Endothelial cell of umbilical vein (primary cell): Measurements from ENCODE around the gene P2RX1. TPM values are rescaled to one million over a fixed set of nuclear protein-coding genes. Genes with fewer than 3 reads are reported as not detected.

ENCODE experiments used
- BruUV-seq: library from RNA; stranded (reverse); fragments of 400-500 nt; replicated peaks from 2 replicates; lab custom pipeline; 2021; lab: Mats Ljungman, UMichigan
- CTCF ChIA-PET: fragments of 300-600, 350-600 bp; sonication (Branson Sonifier 250); formaldehyde crosslinking; loops from one replicate; lab custom pipeline; 2021; ENCODE audit warnings: antibody characterized with exemption, inconsistent platforms; lab: Charles Lee
- POLR2A ChIA-PET: fragments of 300-600, 350-600 bp; sonication (Branson Sonifier 250); formaldehyde crosslinking; loops from one replicate; lab custom pipeline; 2021; ENCODE audit warnings: antibody characterized with exemption, inconsistent platforms; lab: Charles Lee
- DNase-seq: peaks from one replicate; pipeline ENCODE4 v3.0.0-alpha.2; 2011; ENCODE audit warnings: low read depth, low spot score
- FAIRE-seq: peaks from 2 replicates; lab custom pipeline; 2011; peaks lifted over from hg19 to GRCh38; lab: Jason Lieb, UNC
- H2AFZ ChIP-seq: 2 replicates; pipeline ENCODE4 v1.6.0; 2012; ENCODE audit warnings: low read depth, low read length, control low read depth, inconsistent platforms
- H3K27ac ChIP-seq: 2 replicates; pipeline ENCODE4 v1.5.1; 2011; ENCODE audit warnings: low read depth, mild to moderate bottlenecking, control low read depth, low read length, moderate library complexity; ENCODE audit not compliant: insufficient read depth
- H3K27me3 ChIP-seq, 2 experiments: 2 replicates each; pipeline versions ENCODE4 v1.6.0 to v1.6.1; 2011; ENCODE audit warnings: low read length in 2 of 2, mixed read lengths in 1 of 2; ENCODE audit not compliant: control insufficient read depth in 2 of 2, insufficient read depth in 2 of 2
- H3K36me3 ChIP-seq, 2 experiments: 2 replicates in 1 of 2; 3 replicates in 1 of 2; pipeline ENCODE4 v1.5.1; 2011; ENCODE audit warnings: low read length in 2 of 2, mild to moderate bottlenecking in 1 of 2, moderate library complexity in 1 of 2; ENCODE audit not compliant: control insufficient read depth in 2 of 2, insufficient read depth in 2 of 2; ENCODE audit errors: extremely low read depth in 1 of 2
- H3K4me1 ChIP-seq: 3 replicates; pipeline ENCODE4 v1.5.1; 2011; ENCODE audit warnings: mild to moderate bottlenecking, low read length; ENCODE audit not compliant: control insufficient read depth, insufficient read depth; ENCODE audit errors: extremely low read depth
- H3K4me2 ChIP-seq: 2 replicates; pipeline ENCODE4 v1.6.1; 2011; ENCODE audit warnings: low read length, control low read depth, mixed read lengths; ENCODE audit not compliant: insufficient read depth
- H3K4me3 ChIP-seq, 3 experiments: fragments of 200-600 bp in 1 of 3; sonication (generic), shearing (Covaris generic) in 1 of 3; replicated peaks in 1 of 3; 2 replicates each; pipeline ENCODE4 v1.5.1; 2011 to 2016; ENCODE audit warnings: control low read depth in 3 of 3, low read length in 3 of 3, mild to moderate bottlenecking in 2 of 3, inconsistent platforms in 1 of 3, low read depth in 1 of 3, moderate library complexity in 1 of 3; ENCODE audit not compliant: insufficient read depth in 1 of 3
- H3K79me2 ChIP-seq: 2 replicates; pipeline ENCODE4 v1.6.0; 2012; ENCODE audit warnings: low read length, inconsistent platforms; ENCODE audit not compliant: control insufficient read depth, insufficient read depth
- H3K9ac ChIP-seq: replicated peaks from 2 replicates; pipeline ENCODE3; 2011; ENCODE audit warnings: low read length, control low read depth; ENCODE audit not compliant: insufficient read depth; ENCODE audit errors: extremely low read depth
- H3K9me1 ChIP-seq: replicated peaks from 3 replicates; pipeline ENCODE4 v1.6.0; 2011; ENCODE audit warnings: mild to moderate bottlenecking, low read length; ENCODE audit not compliant: control insufficient read depth, insufficient read depth; ENCODE audit errors: extremely low read depth
- H3K9me3 ChIP-seq: replicated peaks from 2 replicates; pipeline ENCODE4 v1.5.1; 2012; ENCODE audit warnings: low read length, inconsistent platforms; ENCODE audit not compliant: control insufficient read depth, insufficient read depth
- H4K20me1 ChIP-seq: replicated peaks from 2 replicates; pipeline ENCODE3; 2011; ENCODE audit warnings: mild to moderate bottlenecking, low read length; ENCODE audit not compliant: control insufficient read depth, insufficient read depth; ENCODE audit errors: extremely low read depth
- CTCF ChIP-seq, 2 donors: IDR thresholded peaks; 1 replicate in 1 of 2; 2 replicates in 1 of 2; pipeline ENCODE4 v1.5.1; 2011; ENCODE audit warnings: low read length in 2 of 2, mild to moderate bottlenecking in 2 of 2, moderate library complexity in 2 of 2, control low read depth in 1 of 2, inconsistent platforms in 1 of 2, low read depth in 1 of 2; ENCODE audit not compliant: insufficient read depth in 1 of 2; ENCODE audit errors: extremely low read depth in 1 of 2
- EZH2 ChIP-seq: IDR thresholded peaks from 2 replicates; pipeline ENCODE4 v1.6.1; 2012; ENCODE audit warnings: borderline replicate concordance, low read depth, mild to moderate bottlenecking, moderate library complexity, low read length, inconsistent platforms; ENCODE audit not compliant: severe bottlenecking
- FOS ChIP-seq: IDR thresholded peaks from 2 replicates; pipeline ENCODE4 v1.6.1; 2011; ENCODE audit warnings: mild to moderate bottlenecking, low read length, moderate library complexity, borderline replicate concordance; ENCODE audit not compliant: insufficient read depth
- GATA2 ChIP-seq: IDR thresholded peaks from 2 replicates; pipeline ENCODE4 v1.7.0; 2011; ENCODE audit warnings: low read depth, mild to moderate bottlenecking, moderate library complexity, mixed read lengths, low read length; ENCODE audit not compliant: insufficient read length, insufficient read depth
- JUN ChIP-seq: IDR thresholded peaks from 2 replicates; pipeline ENCODE4 v1.6.1; 2011; ENCODE audit warnings: borderline replicate concordance, low read depth; ENCODE audit not compliant: insufficient read length, insufficient read depth
- MAX ChIP-seq: IDR thresholded peaks from 2 replicates; pipeline ENCODE4 v1.6.1; 2011; ENCODE audit not compliant: insufficient read depth, insufficient read length
- MYC ChIP-seq: IDR thresholded peaks from one replicate; pipeline ENCODE4 v1.6.1; 2011; ENCODE audit warnings: mild to moderate bottlenecking, low read depth, low read length
- POLR2A ChIP-seq: IDR thresholded peaks from 2 replicates; pipeline ENCODE4 v1.6.1; 2012; ENCODE audit warnings: low read depth, mild to moderate bottlenecking, control low read depth, low read length
- POLR2AphosphoS5 ChIP-seq: IDR thresholded peaks from 2 replicates; pipeline ENCODE4 v1.6.1; 2012; ENCODE audit warnings: low read depth, mild to moderate bottlenecking, control low read depth, low read length, moderate library complexity; ENCODE audit not compliant: insufficient read depth
- dilution Hi-C: fragments of 300-500 bp; cut with MboI; formaldehyde crosslinking; loops from one replicate; pipeline ENCODE4 v1.15.0; 2019; ENCODE audit warnings: low sequenced_read_pairs; ENCODE audit not compliant: extremely low pct_ligation_motif_present
- intact Hi-C: fragments of 100-400 bp; cut with micrococcal nuclease; formaldehyde crosslinking; loops from one replicate; pipeline ENCODE4 v1.10.0; 2022
- polyA plus RNA-seq, 4 experiments: library from polyadenylated mRNA; depleted of rRNA in 3 of 4; stranded (reverse) in 3 of 4; unstranded in 1 of 4; fragments of >200 nt; gene quantifications; 2 replicates each; pipeline versions ENCODE4 v1.2.1 to v1.2.3, GENCODE V29; 2011 to 2012; ENCODE audit warnings: missing spikeins in 1 of 4
- total RNA-seq: library from RNA; stranded (reverse); gene quantifications from 2 replicates; pipeline ENCODE4 v1.2.3, GENCODE V29; 2021

Gene P2RX1
- total and polyA plus RNA-seq, 2 donors (not counting 3 experiments of a cell fraction or from before 2014, with no cell fraction given) = not detected

GRCh38 chr17:3925684-3926485 lies 9.6 kb upstream of the P2RX1 start:
- no peaks in the 10 kb centered on the region for H3K9me3 ChIP-seq
- no peak overlapping the region for H3K4me3 ChIP-seq
- no peaks in the 10 kb centered on the region for H3K79me2 ChIP-seq
- CTCF ChIA-PET = interaction anchor here (1.0 to 5.1 kb wide), 3 partner anchors 9 to 12 kb away, joined by 3 to 31 read pairs (median 3); no protein-coding TSS in a partner anchor
- no peaks in the 10 kb centered on the region for H4K20me1 ChIP-seq
- FAIRE-seq = no peak
- H3K4me1 ChIP-seq = no peaks in the 10 kb centered on the region
- dilution Hi-C loops (no loop called here), intact Hi-C loops (no loop called here)
- H3K9ac ChIP-seq = no peak overlapping the region
- TF ChIP-seq GATA2 = no peak
- TF ChIP-seq JUN = no peak
- no peak for TF ChIP-seq MAX
- TF ChIP-seq FOS = no peak
- TF ChIP-seq EZH2 = no peak
- TF ChIP-seq POLR2AphosphoS5 = no peak
- no peak for TF ChIP-seq MYC
- no peak for TF ChIP-seq POLR2A
- no peak for TF ChIP-seq CTCF (IDR thresholded peaks at IDR 0.05; ENCODE audit: extremely low read depth in 1 of 2, insufficient read depth in 1 of 2, low read depth in 1 of 2, low read length in 2 of 2)
- no TSS peak for BruUV-seq
- POLR2A ChIA-PET = no interaction called here
- H3K27ac ChIP-seq = no peak overlapping the region
- no peak for DNase-seq
- H2AFZ ChIP-seq = no peak overlapping the region
- H3K27me3 ChIP-seq = no peaks in the 10 kb centered on the region
- H3K9me1 ChIP-seq = no peaks in the 10 kb centered on the region
- no peak overlapping the region for H3K4me2 ChIP-seq
- no peaks in the 10 kb centered on the region for H3K36me3 ChIP-seq
